OCI-LY3 (cell line): ENCODE data around the gene FRMPD2.

ENCODE experiments used
- H2AFZ ChIP-seq: fragments of 200-600, 300-600 bp; shearing (Covaris generic); 2 replicates; pipeline ENCODE4 v1.6.0; 2014; ENCODE audit warnings: antibody characterized with exemption, low read depth, low read length
- H3K27ac ChIP-seq: fragments of 200-600, 300-600 bp; sonication (generic); 2 replicates; pipeline ENCODE4 v1.5.1; 2014; ENCODE audit warnings: mild to moderate bottlenecking, low read length, moderate library complexity, mixed read lengths
- H3K27me3 ChIP-seq: fragments of 200-600, 300-600 bp; sonication (generic); 2 replicates; pipeline ENCODE4 v1.6.1; 2014; ENCODE audit warnings: low read depth, low read length, mixed read lengths
- H3K36me3 ChIP-seq: fragments of 200-600, 300-600 bp; sonication (generic); replicated peaks from 2 replicates; pipeline ENCODE3; 2014; ENCODE audit warnings: low read depth, low read length, mixed read lengths
- H3K4me1 ChIP-seq: fragments of 300-600, 200-600 bp; sonication (generic); 2 replicates; pipeline ENCODE4 v1.6.1; 2014; ENCODE audit warnings: low read length, mixed read lengths
- H3K4me2 ChIP-seq: fragments of 200-600, 300-600 bp; sonication (generic); 2 replicates; pipeline ENCODE4 v1.6.1; 2014; ENCODE audit warnings: low read length, mixed read lengths
- H3K4me3 ChIP-seq: fragments of 300-600, 200-600 bp; sonication (generic); 2 replicates; pipeline ENCODE4 v1.5.1; 2014; ENCODE audit warnings: antibody characterized with exemption, mild to moderate bottlenecking, low read length, moderate library complexity
- H3K79me2 ChIP-seq: fragments of 300-600, 200-600 bp; shearing (Covaris generic); 2 replicates; pipeline ENCODE4 v1.6.1; 2014; ENCODE audit warnings: mild to moderate bottlenecking, low read length, mixed read lengths
- H3K9ac ChIP-seq: fragments of 300-600, 200-600 bp; shearing (Covaris generic); 2 replicates; pipeline ENCODE4 v1.6.0; 2014; ENCODE audit warnings: mild to moderate bottlenecking, low read length, moderate library complexity
- H3K9me3 ChIP-seq: fragments of 200-600, 300-600 bp; shearing (Covaris generic); 2 replicates; pipeline ENCODE4 v1.6.1; 2014; ENCODE audit warnings: low read length, mixed read lengths; ENCODE audit not compliant: insufficient read depth
- H4K20me1 ChIP-seq: fragments of 200-600, 300-600 bp; sonication (generic); 2 replicates; pipeline ENCODE4 v1.6.1; 2016; ENCODE audit warnings: low read length, mixed read lengths; ENCODE audit not compliant: insufficient read depth
- CTCF ChIP-seq: fragments of 200-600, 300-600 bp; sonication (generic); IDR thresholded peaks from 2 replicates; pipeline ENCODE4 v1.5.1; 2014; ENCODE audit warnings: antibody characterized with exemption, low read length, low read depth
- EZH2phosphoT487 ChIP-seq: fragments of 200-600 bp; shearing (Covaris generic); IDR thresholded peaks from 2 replicates; pipeline ENCODE4 v1.6.1; 2018; ENCODE audit warnings: antibody characterized with exemption, mixed run types, low read depth

FRMPD2 gene

GRCh38 chr10:48213047-48213446, 61.4 kb downstream of the FRMPD2 start:
- H3K4me3 ChIP-seq, result no peak overlapping the region
- H3K4me1 ChIP-seq, result peaks cover 7% of the 10 kb centered on the region; the same call in 1 of the 2 replicates
- H3K9me3 ChIP-seq, result no peaks in the 10 kb centered on the region
- H3K36me3 ChIP-seq, result no peaks in the 10 kb centered on the region
- no peak overlapping the region for H3K9ac ChIP-seq
- no peak overlapping the region for H3K27ac ChIP-seq
- no peak overlapping the region for H2AFZ ChIP-seq
- no peaks in the 10 kb centered on the region for H3K27me3 ChIP-seq
- H3K4me2 ChIP-seq, result no peak overlapping the region
- no peak for TF ChIP-seq CTCF
- TF ChIP-seq EZH2phosphoT487, result no peak
- no peaks in the 10 kb centered on the region for H3K79me2 ChIP-seq
- no peaks in the 10 kb centered on the region for H4K20me1 ChIP-seq

GRCh38 chr10:48211777-48212176, 62.7 kb downstream of the FRMPD2 start:
- no peak for TF ChIP-seq EZH2phosphoT487
- TF ChIP-seq CTCF, result no peak
- Histone ChIP-seq H3K27me3 (no peaks in the 10 kb centered on the region), H3K9ac (no peak overlapping the region), H3K4me1 (peaks cover 7% of the 10 kb centered on the region; the same call in 1 of the 2 replicates), H2AFZ (no peak overlapping the region), H3K79me2 (no peaks in the 10 kb centered on the region), H4K20me1 (no peaks in the 10 kb centered on the region), H3K36me3 (no peaks in the 10 kb centered on the region), H3K4me2 (no peak overlapping the region), H3K27ac (no peak overlapping the region), H3K9me3 (no peaks in the 10 kb centered on the region), H3K4me3 (no peak overlapping the region)

- Histone ChIP-seq H3K4me2 (no peak overlapping the region), H3K36me3 (no peaks in the 10 kb centered on the region), H3K27ac (no peak overlapping the region), H3K27me3 (no peaks in the 10 kb centered on the region), H3K4me3 (no peak overlapping the region), H4K20me1 (no peaks in the 10 kb centered on the region), H3K9ac (no peak overlapping the region), H3K79me2 (no peaks in the 10 kb centered on the region), H3K9me3 (no peaks in the 10 kb centered on the region), H3K4me1 (peaks cover 14% of the 10 kb centered on the region), H2AFZ (no peak overlapping the region)
- TF ChIP-seq EZH2phosphoT487 (no peak), CTCF (no peak)
Measured at GRCh38 chr10:48210966-48211365, 63.5 kb downstream of the FRMPD2 start.

- no peak overlapping the region for H3K4me3 ChIP-seq
- no peak overlapping the region for H3K9ac ChIP-seq
- H3K27ac ChIP-seq, result no peak overlapping the region
- no peaks in the 10 kb centered on the region for H3K27me3 ChIP-seq
- H3K4me2 ChIP-seq, result no peak overlapping the region
- H3K79me2 ChIP-seq, result no peaks in the 10 kb centered on the region
- peaks cover 19% of the 10 kb centered on the region for H3K4me1 ChIP-seq
- no peak overlapping the region for H2AFZ ChIP-seq
- H3K9me3 ChIP-seq, result no peaks in the 10 kb centered on the region
- H4K20me1 ChIP-seq, result no peaks in the 10 kb centered on the region
- no peaks in the 10 kb centered on the region for H3K36me3 ChIP-seq
- TF ChIP-seq CTCF (no peak), EZH2phosphoT487 (no peak)
Measured at GRCh38 chr10:48210391-48210790, 64.1 kb downstream of the FRMPD2 start.
